Epithelial cell of umbilical artery (primary cell): Measurements from ENCODE around the gene SYT11. TPM values are rescaled to one million over a fixed set of nuclear protein-coding genes. Genes with fewer than 3 reads are reported as not detected.

Experiments
- total RNA-seq: library from RNA; depleted of rRNA; stranded (reverse); fragments of >200 nt; gene quantifications from 2 replicates; pipeline ENCODE4 v1.2.3, GENCODE V29; 2014

SYT11 gene
- total RNA-seq, result 29.9 and 41.5 TPM in 2 replicates

DNA sequence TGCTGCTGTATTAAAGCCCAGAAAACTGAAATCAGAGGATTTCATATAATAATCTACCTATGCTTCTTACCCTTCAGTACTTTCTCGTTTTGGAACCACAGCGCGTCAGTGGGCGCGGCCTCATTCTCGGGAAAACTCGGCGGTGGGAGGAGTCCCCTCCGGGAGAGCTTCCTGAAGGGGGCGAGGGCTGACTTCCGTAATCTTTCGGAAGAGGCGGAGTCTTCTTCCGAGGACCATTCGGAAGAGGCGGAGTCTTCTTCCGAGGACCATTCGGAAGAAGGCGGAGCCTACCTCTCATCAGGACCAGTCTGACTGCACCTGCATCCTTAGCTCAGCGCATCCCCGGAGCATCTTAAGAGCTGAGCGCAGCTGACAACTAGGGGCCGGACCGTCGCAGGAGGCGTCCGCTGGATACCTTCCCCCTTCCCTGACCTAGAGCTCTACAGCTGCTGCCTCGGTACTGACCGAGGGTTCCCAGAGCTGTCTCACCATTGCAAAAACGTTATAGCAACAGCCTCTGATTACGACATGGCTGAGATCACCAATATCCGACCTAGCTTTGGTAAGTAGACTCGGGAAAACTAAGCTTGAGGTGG, at the start of gene SYT11:
SYT11 (plus strand) TSS at position 334 of the 596 bp plus-strand sequence; CDS start at position 529, 195 bp downstream.

DNA sequence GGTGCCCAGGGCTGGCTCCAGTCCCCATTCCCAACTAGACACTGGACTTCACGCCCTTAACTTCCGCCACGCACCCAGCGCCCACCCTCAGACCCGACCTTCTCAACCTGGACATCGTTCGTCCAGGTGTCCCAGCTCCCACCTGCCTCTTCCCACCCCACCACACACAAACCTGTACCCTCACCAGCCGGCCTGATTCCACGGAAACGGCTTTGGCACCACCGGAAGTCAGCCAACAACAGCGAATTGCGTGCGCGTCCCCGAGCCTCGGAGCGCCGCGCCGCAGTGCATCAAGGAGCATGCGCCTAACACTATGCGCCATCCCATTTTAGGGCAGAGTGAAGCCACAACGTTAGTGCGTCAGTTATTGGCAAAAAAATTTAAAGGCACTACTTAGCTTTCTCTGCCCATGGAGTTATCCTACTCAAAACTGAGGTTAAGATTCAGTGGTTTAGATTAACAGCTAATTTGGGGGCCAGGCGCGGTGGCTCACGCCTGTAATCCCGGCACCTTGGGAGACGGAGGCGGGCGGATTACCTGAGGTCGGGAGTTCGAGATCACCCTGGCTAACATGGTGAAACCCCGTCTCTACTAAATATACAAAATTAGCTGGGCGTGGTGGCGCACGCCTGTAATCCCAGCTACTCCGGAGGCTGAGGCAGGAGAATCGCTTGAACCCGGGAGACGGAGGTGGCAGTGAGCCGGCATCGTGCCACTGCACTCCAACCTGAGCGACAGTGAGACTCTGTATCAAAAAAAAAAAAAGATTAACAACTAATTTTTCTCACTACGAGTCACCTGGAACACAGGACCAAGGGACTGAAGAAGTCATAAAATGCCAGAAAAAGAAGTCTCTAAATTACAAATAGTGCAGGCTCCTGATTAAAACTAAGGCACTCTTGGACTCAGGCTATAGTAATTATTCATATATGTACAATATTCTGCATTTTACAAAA, 2.1 kb upstream of the SYT11 start, which contains the start of gene GON4L:
GON4L (minus strand) TSS at position 240 of the 956 bp plus-strand sequence. CDS start 3,434 bp downstream, outside the sequence.

DNA sequence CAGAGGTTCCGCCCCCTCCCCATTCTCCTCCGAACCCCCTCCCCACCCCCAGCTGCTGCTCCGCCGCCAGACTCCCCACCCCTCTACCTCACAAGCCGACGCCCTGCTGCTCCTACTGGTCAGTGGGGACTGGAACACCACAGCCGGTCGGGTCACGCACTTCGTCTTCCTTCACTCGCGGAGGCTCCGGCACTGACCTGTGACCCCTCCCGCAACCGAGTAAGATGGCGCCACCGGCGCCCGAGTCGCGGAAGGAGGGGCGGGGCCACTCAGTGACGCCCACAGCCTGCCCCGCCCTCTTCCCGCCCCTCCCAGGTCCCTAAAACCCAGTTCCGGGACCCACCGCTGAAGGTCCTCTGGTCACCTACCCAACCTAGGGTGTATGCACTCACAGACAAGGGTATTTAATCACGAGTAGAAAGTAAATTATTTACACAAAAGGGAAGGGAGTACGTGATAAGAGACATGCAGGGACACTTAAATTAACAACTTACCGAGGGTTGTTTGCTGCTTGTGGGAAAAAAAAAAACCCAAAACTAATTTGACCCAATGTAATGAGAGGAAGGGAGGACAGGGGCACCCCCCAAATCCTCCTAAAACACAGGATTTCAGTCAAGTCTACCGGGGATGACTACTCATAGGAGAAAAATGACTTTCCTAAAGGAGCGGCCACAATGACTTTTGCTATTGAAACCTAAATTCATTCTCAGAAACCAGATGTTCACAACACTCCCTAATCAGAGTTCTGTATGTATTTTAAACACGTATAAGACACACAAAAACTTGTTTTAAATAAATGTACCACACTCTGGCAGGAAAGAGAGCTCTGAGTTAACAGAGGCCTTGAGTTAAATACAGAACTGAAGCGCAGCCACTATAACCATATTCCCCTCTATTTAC, 52.0 kb downstream of the SYT11 start, which contains the start of gene RIT1:
RIT1 (minus strand) TSS at position 194 of the 900 bp plus-strand sequence. CDS start 588 bp downstream, outside the sequence.

DNA sequence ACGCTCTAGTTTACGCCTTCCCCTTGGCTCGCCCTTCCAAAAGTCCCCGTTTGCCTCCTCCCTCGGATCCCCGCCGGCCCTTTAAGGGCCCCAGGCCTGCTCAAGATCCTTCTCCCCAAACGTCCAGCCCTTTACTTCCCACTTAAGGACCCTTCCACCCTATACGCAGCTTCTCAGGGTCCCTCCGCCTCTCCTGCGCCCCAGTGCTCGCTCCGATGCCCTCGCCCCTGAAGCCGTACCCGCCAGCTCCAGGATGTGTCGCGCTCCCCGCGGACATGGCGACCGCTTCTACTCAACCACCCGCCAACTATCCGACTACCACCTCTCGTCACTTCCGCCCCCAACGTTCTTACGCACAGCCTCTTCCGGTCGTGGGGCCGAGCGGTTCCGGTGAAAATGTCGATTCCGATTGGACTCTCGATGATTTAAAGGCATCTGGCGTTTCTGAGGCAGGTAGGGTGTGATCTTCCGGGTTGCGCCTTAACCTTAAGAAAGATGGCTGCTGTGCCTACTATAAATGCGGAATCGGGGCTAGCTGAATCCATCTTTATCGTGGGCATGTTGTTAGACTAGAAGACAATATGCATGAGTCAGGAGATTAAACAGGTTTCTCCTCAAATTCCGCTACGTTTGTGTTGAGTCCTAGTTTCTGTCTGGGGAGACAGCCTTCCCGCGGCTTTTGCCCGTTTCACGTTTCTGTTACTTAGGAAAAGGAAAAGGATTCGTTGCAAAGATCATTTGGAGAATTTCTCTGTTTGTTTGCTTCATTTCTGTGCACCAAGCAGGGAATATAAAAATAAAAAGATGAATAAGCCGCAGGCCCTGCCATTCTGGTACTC, 74.9 kb downstream of the SYT11 start, which contains the start of gene KHDC4:
KHDC4 (minus strand) TSS at position 317 of the 839 bp plus-strand sequence; CDS start at position 277, 40 bp downstream.

Other genes with a start within 250 kb of the SYT11 start
- 15.9 and 25.2 TPM in 2 replicates for gene MSTO1, start 249.3 kb upstream of the SYT11 start, total RNA-seq
- gene YY1AP1, start 170.8 kb upstream of the SYT11 start, total RNA-seq, result 26.0 and 52.0 TPM in 2 replicates
- gene DAP3, start 170.5 kb upstream of the SYT11 start, total RNA-seq, result 66.9 and 78.9 TPM in 2 replicates
- gene GON4L, start 2.4 kb upstream of the SYT11 start, total RNA-seq, result 20.5 and 30.5 TPM in 2 replicates
- 47.4 and 50.6 TPM in 2 replicates for gene RIT1, start 51.8 kb downstream of the SYT11 start, total RNA-seq
- gene KHDC4, start 74.8 kb downstream of the SYT11 start, total RNA-seq, result 25.3 and 33.0 TPM in 2 replicates
- not detected in 2 replicates for gene RXFP4, start 82.1 kb downstream of the SYT11 start, total RNA-seq
- 46.4 and 86.9 TPM in 2 replicates for gene ARHGEF2, start 119.0 kb downstream of the SYT11 start, total RNA-seq
- 414 and 943 TPM in 2 replicates for gene SSR2, start 161.4 kb downstream of the SYT11 start, total RNA-seq
- gene UBQLN4, start 194.2 kb downstream of the SYT11 start, total RNA-seq, result 13.0 and 15.3 TPM in 2 replicates
- 60.0 and 82.2 TPM in 2 replicates for gene LAMTOR2, start 195.2 kb downstream of the SYT11 start, total RNA-seq
- gene RAB25, start 201.6 kb downstream of the SYT11 start, total RNA-seq, result not detected in 2 replicates
- 4.7 and 5.8 TPM in 2 replicates for gene MEX3A, start 222.9 kb downstream of the SYT11 start, total RNA-seq